ENCODE results near the gene TRMT13. TPM values are rescaled to one million over a fixed set of nuclear protein-coding genes. Genes with fewer than 3 reads are reported as not detected.

The TRMT13 gene, protein sequence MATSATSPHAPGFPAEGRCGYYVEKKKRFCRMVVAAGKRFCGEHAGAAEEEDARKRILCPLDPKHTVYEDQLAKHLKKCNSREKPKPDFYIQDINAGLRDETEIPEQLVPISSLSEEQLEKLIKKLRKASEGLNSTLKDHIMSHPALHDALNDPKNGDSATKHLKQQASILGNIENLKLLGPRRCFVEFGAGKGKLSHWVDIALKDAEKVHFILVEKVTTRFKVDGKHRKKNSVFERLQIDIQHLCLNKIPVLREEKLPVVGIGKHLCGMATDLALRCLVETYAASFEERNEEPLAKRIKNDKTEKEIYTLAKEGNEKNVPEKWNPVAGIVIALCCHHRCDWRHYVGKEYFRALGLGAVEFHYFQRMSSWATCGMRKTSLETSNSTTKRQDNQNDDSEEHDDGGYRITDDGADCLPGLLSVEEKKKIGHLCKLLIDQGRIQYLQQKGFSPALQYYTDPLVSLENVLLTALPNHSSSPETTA
- total RNA-seq (10 to 100 TPM; 14.7 to 19.8 TPM), polyA plus RNA-seq (ENCODE audit: insufficient read depth, low read depth, low replicate concordance) (12.1 TPM)
- long read RNA-seq, donor 1, partial matches to known transcripts, result 14 of 16 reads
- long read RNA-seq, donor 1, other reads (novel, unspliced or antisense), result 0 of 16 reads
- long read RNA-seq, donor 2, partial matches to known transcripts, result 0 of 4 reads
- long read RNA-seq, donor 2, other reads (novel, unspliced or antisense), result 0 of 4 reads

DNA sequence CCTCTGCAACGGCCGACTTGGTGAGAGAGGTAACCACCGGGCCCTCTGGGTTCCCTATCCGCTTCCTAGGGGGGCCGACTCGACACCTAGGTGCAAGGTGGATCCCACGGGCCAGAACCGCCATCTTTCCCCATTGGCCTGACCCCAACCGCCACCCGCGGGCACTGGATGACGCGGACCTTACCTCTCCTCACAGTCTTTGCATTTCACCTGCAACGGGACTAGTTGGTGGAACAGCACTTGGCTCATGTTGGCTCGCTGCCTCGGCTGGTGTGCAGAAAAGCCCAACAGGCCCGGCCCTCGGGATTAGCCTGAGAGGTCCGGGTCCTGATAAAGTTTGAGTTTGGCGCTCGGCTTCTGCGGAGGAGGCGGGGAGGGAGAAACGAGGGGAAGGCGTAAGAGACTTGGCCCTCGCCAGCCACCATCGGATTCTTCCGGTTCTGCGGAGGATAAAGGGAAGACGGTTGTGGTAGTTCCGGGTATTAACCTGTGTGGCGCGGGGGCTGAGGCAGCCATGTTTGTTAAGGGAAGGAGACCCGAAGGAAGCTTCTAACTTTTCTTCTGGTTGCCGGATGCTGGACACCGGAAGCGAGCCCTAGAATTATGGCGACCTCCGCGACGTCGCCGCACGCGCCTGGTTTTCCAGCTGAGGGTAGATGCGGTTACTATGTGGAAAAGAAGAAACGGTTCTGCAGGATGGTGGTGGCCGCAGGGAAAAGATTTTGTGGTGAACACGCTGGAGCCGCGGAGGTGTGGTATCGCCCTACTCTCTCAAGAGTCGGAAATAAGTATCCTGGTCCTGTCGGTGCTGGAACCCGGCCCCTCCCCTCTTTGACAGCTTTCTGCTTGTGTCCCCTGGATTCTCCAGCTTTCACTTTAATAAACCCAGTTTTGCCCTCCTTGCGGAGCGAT lies at the start of gene TRMT13, which contains the start of gene SASS6:
TSS of gene TRMT13 (plus strand) at position 598 of the 912 bp plus-strand sequence. CDS start at position 604, 6 bp downstream.
TSS of gene SASS6 (minus strand) at position 365 of the 912 bp plus-strand sequence. CDS start at position 249, 116 bp downstream.
- TF ChIP-seq, protein P1, sequence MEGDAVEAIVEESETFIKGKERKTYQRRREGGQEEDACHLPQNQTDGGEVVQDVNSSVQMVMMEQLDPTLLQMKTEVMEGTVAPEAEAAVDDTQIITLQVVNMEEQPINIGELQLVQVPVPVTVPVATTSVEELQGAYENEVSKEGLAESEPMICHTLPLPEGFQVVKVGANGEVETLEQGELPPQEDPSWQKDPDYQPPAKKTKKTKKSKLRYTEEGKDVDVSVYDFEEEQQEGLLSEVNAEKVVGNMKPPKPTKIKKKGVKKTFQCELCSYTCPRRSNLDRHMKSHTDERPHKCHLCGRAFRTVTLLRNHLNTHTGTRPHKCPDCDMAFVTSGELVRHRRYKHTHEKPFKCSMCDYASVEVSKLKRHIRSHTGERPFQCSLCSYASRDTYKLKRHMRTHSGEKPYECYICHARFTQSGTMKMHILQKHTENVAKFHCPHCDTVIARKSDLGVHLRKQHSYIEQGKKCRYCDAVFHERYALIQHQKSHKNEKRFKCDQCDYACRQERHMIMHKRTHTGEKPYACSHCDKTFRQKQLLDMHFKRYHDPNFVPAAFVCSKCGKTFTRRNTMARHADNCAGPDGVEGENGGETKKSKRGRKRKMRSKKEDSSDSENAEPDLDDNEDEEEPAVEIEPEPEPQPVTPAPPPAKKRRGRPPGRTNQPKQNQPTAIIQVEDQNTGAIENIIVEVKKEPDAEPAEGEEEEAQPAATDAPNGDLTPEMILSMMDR (IDR thresholded peaks at IDR 0.05), result peak in 1 of 3 experiments; percentile 29
- TF ChIP-seq POLR2A (IDR thresholded peaks at IDR 0.05), result no peak
- Histone ChIP-seq H3K36me3 (ENCODE audit: low read depth, missing control alignments) (no peaks in the 10 kb centered on the region), H3K27ac (peak within 1 kb of the TSS; percentile 79 to 81), H3K4me3 (peak within 1 kb of the TSS; percentile 83 to 86), H3K27me3 (no peaks in the 10 kb centered on the region), H3K9me3 (no peaks in the 10 kb centered on the region), H3K4me1 (peaks cover 9% of the 10 kb centered on the region)
- intact Hi-C loops (cut with DNase I; ENCODE audit: low total_unique reads), result loop anchor here (5.0 kb wide), 1 partner anchor 96 kb away; a partner anchor contains a TSS
- WGBS, 2 donors, result 0 to 1% methylated on average over 46 to 57 of the region's 57 CpGs
- DNase-seq, result peak; percentile 98

DNA sequence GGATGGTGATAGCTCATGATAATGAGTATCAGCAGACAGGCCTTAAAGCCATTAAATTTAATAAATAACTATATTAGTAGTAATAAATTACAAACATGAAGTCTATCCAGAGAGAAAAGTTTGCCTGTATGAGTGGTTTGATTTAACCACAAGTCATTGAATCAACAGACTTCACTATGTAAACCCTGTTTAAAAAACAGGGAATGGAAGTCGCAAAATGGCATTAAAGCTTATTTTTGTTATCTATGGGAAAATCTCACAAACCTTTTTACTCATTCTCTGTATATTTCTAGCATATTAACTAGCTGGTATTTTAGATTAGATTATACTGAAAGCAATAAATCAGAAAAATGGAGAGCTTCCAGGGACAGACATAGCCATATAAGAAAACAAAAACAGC lies 45.6 kb upstream of the TRMT13 start:
- no peaks in the 10 kb centered on the region for H3K4me1 ChIP-seq
- no peaks in the 10 kb centered on the region for H3K36me3 ChIP-seq (ENCODE audit: low read depth, missing control alignments)
- no peak for DNase-seq
- H3K4me3 ChIP-seq, result no peak overlapping the region
- WGBS, 2 donors, result 94 to 100% methylated on average over 1 of the region's 1 CpG
- no peaks in the 10 kb centered on the region for H3K27me3 ChIP-seq
- H3K27ac ChIP-seq, result no peak overlapping the region
- no peaks in the 10 kb centered on the region for H3K9me3 ChIP-seq
- intact Hi-C loops (cut with DNase I; ENCODE audit: low total_unique reads), result no loop called here
- TF ChIP-seq, protein P1 (IDR thresholded peaks at IDR 0.05), result no peak
- no peak for TF ChIP-seq POLR2A (IDR thresholded peaks at IDR 0.05)

DNA sequence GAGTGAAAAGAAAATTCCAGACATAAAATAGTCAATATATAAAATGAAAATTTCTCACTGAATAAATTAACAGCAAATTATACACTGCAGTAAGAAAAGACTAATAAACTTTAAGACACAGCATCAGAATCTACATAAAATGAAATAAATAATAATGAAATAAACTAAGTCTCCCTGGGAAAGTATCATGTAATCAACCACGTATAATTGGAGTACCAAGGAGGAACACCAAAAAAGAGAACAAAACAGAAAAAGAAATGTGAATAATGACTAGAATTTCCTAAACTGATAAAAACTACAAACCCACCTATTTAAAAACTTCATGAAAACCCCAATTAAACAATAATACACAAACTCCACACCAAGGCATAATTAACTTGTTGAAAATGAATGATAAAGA lies 43.9 kb upstream of the TRMT13 start:
- no peak for DNase-seq
- H3K27ac ChIP-seq, result no peak overlapping the region
- no peak overlapping the region for H3K4me3 ChIP-seq
- H3K9me3 ChIP-seq, result no peaks in the 10 kb centered on the region
- no peaks in the 10 kb centered on the region for H3K4me1 ChIP-seq
- intact Hi-C loops (cut with DNase I; ENCODE audit: low total_unique reads), result no loop called here
- TF ChIP-seq, protein P1 (IDR thresholded peaks at IDR 0.05), result no peak
- TF ChIP-seq POLR2A (IDR thresholded peaks at IDR 0.05), result no peak
- H3K36me3 ChIP-seq (ENCODE audit: low read depth, missing control alignments), result no peaks in the 10 kb centered on the region
- 78 to 96% methylated on average over 1 of the region's 1 CpG for WGBS, 2 donors
- H3K27me3 ChIP-seq, result no peaks in the 10 kb centered on the region

DNA sequence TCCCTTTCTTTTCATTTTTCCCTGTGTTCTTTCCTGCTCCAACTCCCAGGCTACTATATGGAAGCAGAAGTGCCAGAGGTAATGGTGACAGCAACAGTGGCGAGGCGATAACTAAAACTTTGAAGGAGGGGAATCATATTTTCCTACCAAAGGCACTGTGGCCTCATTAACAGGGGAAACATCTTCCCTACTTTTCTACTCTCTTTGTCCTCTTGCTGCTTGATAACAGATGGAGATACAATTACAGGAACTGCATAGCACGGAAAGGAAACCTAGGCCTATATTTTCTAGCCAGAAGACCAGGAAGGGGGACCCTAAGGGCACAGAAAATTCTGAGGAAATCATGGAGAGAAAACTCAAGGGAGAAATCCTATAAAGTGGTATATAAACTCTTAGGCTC lies 42.5 kb upstream of the TRMT13 start:
- TF ChIP-seq, protein P1 (IDR thresholded peaks at IDR 0.05), result no peak
- TF ChIP-seq POLR2A (IDR thresholded peaks at IDR 0.05), result no peak
- no peaks in the 10 kb centered on the region for H3K4me1 ChIP-seq
- DNase-seq, result no peak
- WGBS, 2 donors, result 90 to 94% methylated on average over 3 of the region's 3 CpGs
- intact Hi-C loops (cut with DNase I; ENCODE audit: low total_unique reads), result no loop called here
- no peaks in the 10 kb centered on the region for H3K9me3 ChIP-seq
- no peak overlapping the region for H3K4me3 ChIP-seq
- H3K36me3 ChIP-seq (ENCODE audit: low read depth, missing control alignments), result no peaks in the 10 kb centered on the region
- H3K27me3 ChIP-seq, result no peaks in the 10 kb centered on the region
- H3K27ac ChIP-seq, result no peak overlapping the region
